Measurements from ENCODE around the gene SERPINA5.

The SERPINA5 gene

DNA sequence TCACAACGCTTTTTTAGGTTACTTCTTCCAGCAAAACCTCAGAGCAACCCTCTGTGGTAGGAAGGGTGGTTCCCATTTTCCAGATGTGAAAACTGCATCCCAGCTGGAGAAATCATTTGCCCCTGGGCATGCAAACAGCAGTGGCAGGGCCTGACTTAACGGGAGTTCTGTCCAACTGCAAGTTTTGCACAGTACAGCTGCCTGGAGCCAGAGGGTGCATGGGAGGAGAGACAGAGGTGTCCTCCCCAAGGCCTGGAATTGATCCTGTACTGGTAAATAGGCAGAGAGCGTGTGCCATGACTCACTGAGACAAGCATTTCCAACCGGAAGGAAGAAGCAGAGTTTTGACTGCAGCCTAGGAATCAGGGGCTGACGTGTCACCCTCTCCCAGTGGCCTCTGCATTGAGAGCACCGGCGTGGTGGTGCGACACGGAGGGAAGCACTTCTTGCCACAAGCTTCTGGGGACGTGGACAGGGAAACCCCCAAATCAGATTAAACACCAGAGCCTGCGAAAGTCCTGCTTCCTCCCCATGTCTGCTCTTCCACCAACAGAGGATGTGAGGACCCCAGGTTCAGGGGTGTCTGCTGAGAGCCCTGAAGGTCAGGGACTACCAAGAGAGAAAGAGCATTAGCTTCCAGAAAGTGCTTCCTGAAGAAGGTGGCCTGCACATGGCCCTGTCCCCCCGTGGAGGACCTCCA, 39.0 kb upstream of the SERPINA5 start:
- Histone ChIP-seq H3K4me3 (ENCODE audit: low read depth, low read length) (no peak overlapping the region), H3K4me1 (ENCODE audit: control insufficient read depth, insufficient read depth, low read length) (no peaks in the 10 kb centered on the region), H3K36me3 (ENCODE audit: control insufficient read depth in 2 of 2, insufficient read depth in 1 of 2, low read length in 2 of 2) (no peaks in the 10 kb centered on the region), H3K9me3 (ENCODE audit: control insufficient read depth, insufficient read depth, low read depth, low read length) (no peaks in the 10 kb centered on the region), H3K27ac (ENCODE audit: extremely low read depth, low read depth, low read length) (no peak overlapping the region)
- TF ChIP-seq, protein P1, sequence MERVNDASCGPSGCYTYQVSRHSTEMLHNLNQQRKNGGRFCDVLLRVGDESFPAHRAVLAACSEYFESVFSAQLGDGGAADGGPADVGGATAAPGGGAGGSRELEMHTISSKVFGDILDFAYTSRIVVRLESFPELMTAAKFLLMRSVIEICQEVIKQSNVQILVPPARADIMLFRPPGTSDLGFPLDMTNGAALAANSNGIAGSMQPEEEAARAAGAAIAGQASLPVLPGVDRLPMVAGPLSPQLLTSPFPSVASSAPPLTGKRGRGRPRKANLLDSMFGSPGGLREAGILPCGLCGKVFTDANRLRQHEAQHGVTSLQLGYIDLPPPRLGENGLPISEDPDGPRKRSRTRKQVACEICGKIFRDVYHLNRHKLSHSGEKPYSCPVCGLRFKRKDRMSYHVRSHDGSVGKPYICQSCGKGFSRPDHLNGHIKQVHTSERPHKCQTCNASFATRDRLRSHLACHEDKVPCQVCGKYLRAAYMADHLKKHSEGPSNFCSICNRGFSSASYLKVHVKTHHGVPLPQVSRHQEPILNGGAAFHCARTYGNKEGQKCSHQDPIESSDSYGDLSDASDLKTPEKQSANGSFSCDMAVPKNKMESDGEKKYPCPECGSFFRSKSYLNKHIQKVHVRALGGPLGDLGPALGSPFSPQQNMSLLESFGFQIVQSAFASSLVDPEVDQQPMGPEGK (tag by site-specific recombination; IDR thresholded peaks at IDR 0.05): no peak
- TF ChIP-seq ZNF548 (tag by site-specific recombination; IDR thresholded peaks at IDR 0.05): no peak
- TF ChIP-seq GLI2 (tag by site-specific recombination; IDR thresholded peaks at IDR 0.05; ENCODE audit: borderline replicate concordance, low read depth): no peak
- no peak for TF ChIP-seq ZNF10 (tag by site-specific recombination; IDR thresholded peaks at IDR 0.05)
- TF ChIP-seq GLIS1 (tag by site-specific recombination; IDR thresholded peaks at IDR 0.05): no peak
- CTCF ChIA-PET: interaction anchor here (1.4 to 1.8 kb wide), 2 partner anchors 56 to 108 kb away, joined by 5 to 6 read pairs; no protein-coding TSS in a partner anchor
- POLR2A ChIA-PET: no interaction called here

- H3K27ac ChIP-seq (ENCODE audit: extremely low read depth, low read depth, low read length): no peak overlapping the region
- TF ChIP-seq ZIC2 (tag by site-specific recombination; IDR thresholded peaks at IDR 0.05) (peak; percentile 38), FEZF1 (tag by site-specific recombination; IDR thresholded peaks at IDR 0.05) (no peak)
- TF ChIP-seq, protein P2, sequence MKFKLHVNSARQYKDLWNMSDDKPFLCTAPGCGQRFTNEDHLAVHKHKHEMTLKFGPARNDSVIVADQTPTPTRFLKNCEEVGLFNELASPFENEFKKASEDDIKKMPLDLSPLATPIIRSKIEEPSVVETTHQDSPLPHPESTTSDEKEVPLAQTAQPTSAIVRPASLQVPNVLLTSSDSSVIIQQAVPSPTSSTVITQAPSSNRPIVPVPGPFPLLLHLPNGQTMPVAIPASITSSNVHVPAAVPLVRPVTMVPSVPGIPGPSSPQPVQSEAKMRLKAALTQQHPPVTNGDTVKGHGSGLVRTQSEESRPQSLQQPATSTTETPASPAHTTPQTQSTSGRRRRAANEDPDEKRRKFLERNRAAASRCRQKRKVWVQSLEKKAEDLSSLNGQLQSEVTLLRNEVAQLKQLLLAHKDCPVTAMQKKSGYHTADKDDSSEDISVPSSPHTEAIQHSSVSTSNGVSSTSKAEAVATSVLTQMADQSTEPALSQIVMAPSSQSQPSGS (tag by site-specific recombination; IDR thresholded peaks at IDR 0.05; ENCODE audit: low read depth): no peak
- H3K4me3 ChIP-seq (ENCODE audit: low read depth, low read length): no peak overlapping the region
- no peaks in the 10 kb centered on the region for H3K9me3 ChIP-seq (ENCODE audit: control insufficient read depth, insufficient read depth, low read depth, low read length)
- ChIA-PET POLR2A (no interaction called here), CTCF (interaction anchor here (0.6 kb wide), 1 partner anchor 130 kb away, joined by 3 read pairs; no protein-coding TSS in a partner anchor)
- H3K4me1 ChIP-seq (ENCODE audit: control insufficient read depth, insufficient read depth, low read length): no peaks in the 10 kb centered on the region
- no peaks in the 10 kb centered on the region for H3K36me3 ChIP-seq (ENCODE audit: control insufficient read depth in 2 of 2, insufficient read depth in 1 of 2, low read length in 2 of 2)
These were observed 38.3 kb upstream of the SERPINA5 start for GRCh38 chr14:94542811-94543440.

GRCh38 chr14:94543449-94544124, 37.6 kb upstream of the SERPINA5 start:
- no peak for TF ChIP-seq RBAK (tag by site-specific recombination; IDR thresholded peaks at IDR 0.05)
- TF ChIP-seq ZNF549 (tag by site-specific recombination; IDR thresholded peaks at IDR 0.05): no peak
- TF ChIP-seq ZNF639 (tag by site-specific recombination; IDR thresholded peaks at IDR 0.05): no peak
- no peak for TF ChIP-seq ZSCAN16 (tag by site-specific recombination; IDR thresholded peaks at IDR 0.05)
- TF ChIP-seq ZFP37 (tag by site-specific recombination; IDR thresholded peaks at IDR 0.05): no peak
- no peak for TF ChIP-seq SP7 (tag by site-specific recombination; IDR thresholded peaks at IDR 0.05)
- TF ChIP-seq ZNF658 (tag by site-specific recombination; IDR thresholded peaks at IDR 0.05): no peak
- no peak for TF ChIP-seq ZNF202 (tag by site-specific recombination; IDR thresholded peaks at IDR 0.05; ENCODE audit: borderline replicate concordance)
- TF ChIP-seq ZNF624 (tag by site-specific recombination; IDR thresholded peaks at IDR 0.05): no peak
- TF ChIP-seq, protein P1 (tag by site-specific recombination; IDR thresholded peaks at IDR 0.05): no peak
- TF ChIP-seq ZNF791 (tag by site-specific recombination; IDR thresholded peaks at IDR 0.05): no peak
- TF ChIP-seq ZNF24 (tag by site-specific recombination; IDR thresholded peaks at IDR 0.05): no peak
- TF ChIP-seq ZNF184 (tag by site-specific recombination; IDR thresholded peaks at IDR 0.05): no peak
- H3K9me3 ChIP-seq (ENCODE audit: control insufficient read depth, insufficient read depth, low read depth, low read length): no peaks in the 10 kb centered on the region
- H3K4me3 ChIP-seq (ENCODE audit: low read depth, low read length): no peak overlapping the region
- no peaks in the 10 kb centered on the region for H3K4me1 ChIP-seq (ENCODE audit: control insufficient read depth, insufficient read depth, low read length)
- ChIA-PET POLR2A (no interaction called here), CTCF (interaction anchor here (0.6 kb wide), 1 partner anchor 129 kb away, joined by 3 read pairs; no protein-coding TSS in a partner anchor)
- H3K36me3 ChIP-seq (ENCODE audit: control insufficient read depth in 2 of 2, insufficient read depth in 1 of 2, low read length in 2 of 2): no peaks in the 10 kb centered on the region
- no peak overlapping the region for H3K27ac ChIP-seq (ENCODE audit: extremely low read depth, low read depth, low read length)

Data from HEK293 (cell line).